ENCODE data around the gene SLC5A11. TPM values are rescaled to one million over a fixed set of nuclear protein-coding genes. Genes with fewer than 3 reads are reported as not detected.

SLC5A11 gene
- not detected for polyA plus RNA-seq (2012; ENCODE audit: insufficient read length, low read depth)

DNA sequence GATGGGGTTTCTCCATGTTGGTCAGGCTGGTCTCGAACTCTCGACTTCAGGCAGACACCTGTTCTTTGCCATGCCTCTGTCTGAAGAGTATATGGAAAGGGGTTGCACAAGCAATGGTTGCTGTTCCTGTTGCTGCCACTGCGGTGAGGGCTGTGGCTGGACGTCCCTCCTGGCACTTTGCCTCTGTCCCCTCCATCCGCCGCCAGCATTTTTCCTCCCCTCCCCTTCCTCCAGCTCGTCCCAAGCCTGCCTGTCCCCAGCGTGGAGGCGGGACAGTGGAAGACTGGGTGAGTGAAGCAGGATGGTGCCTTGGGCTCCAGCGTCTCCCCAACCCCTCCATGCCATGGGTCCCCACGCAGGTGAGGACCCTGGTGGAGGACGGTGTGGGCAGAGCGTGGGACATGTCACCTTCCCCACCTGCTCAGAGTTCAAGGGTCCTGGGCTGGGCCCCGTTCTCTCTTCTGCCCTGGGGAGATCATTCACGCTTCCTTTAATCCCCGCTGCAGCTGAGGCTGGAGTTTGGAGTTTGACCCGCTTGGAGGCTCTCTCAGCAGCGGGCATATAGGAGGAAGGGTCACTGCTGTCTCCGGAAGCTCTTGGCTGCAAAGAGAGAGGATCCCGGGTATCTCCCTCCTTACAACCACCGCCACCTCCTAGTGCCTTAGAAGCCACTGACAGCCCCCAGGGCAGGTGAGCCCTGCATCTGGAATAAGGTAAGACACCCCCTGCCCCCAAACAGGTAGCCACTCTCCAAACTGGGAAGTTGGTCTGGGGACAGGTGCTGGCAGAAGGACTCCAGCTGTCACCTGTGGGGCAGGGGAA, at the start of gene SLC5A11:
Gene SLC5A11, plus strand, starts transcription at position 238 of the 822 bp plus-strand sequence. CDS start 12,681 bp downstream, outside the sequence.
- TF ChIP-seq, protein P1, sequence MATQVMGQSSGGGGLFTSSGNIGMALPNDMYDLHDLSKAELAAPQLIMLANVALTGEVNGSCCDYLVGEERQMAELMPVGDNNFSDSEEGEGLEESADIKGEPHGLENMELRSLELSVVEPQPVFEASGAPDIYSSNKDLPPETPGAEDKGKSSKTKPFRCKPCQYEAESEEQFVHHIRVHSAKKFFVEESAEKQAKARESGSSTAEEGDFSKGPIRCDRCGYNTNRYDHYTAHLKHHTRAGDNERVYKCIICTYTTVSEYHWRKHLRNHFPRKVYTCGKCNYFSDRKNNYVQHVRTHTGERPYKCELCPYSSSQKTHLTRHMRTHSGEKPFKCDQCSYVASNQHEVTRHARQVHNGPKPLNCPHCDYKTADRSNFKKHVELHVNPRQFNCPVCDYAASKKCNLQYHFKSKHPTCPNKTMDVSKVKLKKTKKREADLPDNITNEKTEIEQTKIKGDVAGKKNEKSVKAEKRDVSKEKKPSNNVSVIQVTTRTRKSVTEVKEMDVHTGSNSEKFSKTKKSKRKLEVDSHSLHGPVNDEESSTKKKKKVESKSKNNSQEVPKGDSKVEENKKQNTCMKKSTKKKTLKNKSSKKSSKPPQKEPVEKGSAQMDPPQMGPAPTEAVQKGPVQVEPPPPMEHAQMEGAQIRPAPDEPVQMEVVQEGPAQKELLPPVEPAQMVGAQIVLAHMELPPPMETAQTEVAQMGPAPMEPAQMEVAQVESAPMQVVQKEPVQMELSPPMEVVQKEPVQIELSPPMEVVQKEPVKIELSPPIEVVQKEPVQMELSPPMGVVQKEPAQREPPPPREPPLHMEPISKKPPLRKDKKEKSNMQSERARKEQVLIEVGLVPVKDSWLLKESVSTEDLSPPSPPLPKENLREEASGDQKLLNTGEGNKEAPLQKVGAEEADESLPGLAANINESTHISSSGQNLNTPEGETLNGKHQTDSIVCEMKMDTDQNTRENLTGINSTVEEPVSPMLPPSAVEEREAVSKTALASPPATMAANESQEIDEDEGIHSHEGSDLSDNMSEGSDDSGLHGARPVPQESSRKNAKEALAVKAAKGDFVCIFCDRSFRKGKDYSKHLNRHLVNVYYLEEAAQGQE (IDR thresholded peaks at IDR 0.05; ENCODE audit: insufficient read depth in 1 of 2, low read depth in 2 of 2, low read length in 2 of 2), result no peak
- no peak for TF ChIP-seq POLR2AphosphoS5 (IDR thresholded peaks at IDR 0.05; ENCODE audit: low read depth, low read length)
- no peak for TF ChIP-seq FOXP2 (optimal IDR thresholded peaks at IDR 0.05; ENCODE audit: borderline replicate concordance, extremely low read depth, extremely low read length, insufficient read depth)
- TF ChIP-seq SIN3A (IDR thresholded peaks at IDR 0.05; ENCODE audit: borderline replicate concordance, insufficient read depth, low read length), result no peak

DNA sequence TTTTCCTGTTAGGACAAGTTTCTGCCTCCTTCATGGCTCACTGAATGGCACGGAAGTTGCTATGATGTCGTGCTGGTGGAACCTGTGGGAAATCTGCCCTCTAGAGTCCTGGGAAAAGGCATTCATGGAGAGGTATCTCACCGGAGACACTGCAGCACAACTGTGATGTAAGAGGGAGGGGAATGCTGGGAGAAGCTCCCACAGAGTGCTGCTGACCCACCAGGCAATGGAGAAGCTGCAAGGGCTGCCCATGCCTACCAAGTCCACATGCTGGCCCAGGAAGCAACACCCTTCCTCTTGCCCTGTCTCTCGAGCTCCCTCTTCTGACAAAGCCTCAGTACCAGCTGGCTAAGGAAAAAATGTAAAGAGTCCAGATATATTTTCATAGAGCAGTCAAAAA, 45.2 kb upstream of the SLC5A11 start:
- TF ChIP-seq, protein P1 (IDR thresholded peaks at IDR 0.05; ENCODE audit: insufficient read depth in 1 of 2, low read depth in 2 of 2, low read length in 2 of 2), result no peak
- TF ChIP-seq SIN3A (IDR thresholded peaks at IDR 0.05; ENCODE audit: borderline replicate concordance, insufficient read depth, low read length) (no peak), TAF1 (IDR thresholded peaks at IDR 0.05; ENCODE audit: borderline replicate concordance, insufficient read depth, low read length) (no peak), POLR2AphosphoS5 (IDR thresholded peaks at IDR 0.05; ENCODE audit: low read depth, low read length) (no peak), FOXP2 (optimal IDR thresholded peaks at IDR 0.05; ENCODE audit: borderline replicate concordance, extremely low read depth, extremely low read length, insufficient read depth) (no peak)

DNA sequence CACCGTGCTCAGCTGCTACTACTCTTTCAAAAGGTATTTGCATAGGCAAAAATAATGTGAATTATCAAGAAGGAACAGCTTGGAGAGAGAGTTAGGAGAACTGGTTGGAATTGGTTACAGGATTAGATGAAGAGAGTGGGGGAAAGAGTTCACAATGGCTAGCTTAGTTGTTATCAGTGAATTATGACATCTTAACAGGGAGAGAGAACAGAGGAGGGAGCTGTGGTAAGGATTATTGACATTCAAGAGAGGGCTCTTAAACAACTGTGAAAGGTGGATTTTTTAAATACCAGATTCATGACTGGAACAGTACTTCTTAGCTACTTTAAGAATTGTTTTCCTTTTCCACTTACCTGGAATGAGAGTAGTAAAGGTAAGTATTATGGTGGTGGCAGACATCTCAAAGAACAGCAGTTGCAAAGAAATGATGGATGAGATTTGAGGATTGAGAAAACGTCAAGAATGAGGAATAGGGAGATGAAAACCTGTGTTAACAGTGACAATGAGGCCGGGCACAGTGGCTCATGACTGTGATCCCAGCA, 43.9 kb upstream of the SLC5A11 start:
- TF ChIP-seq FOXP2 (optimal IDR thresholded peaks at IDR 0.05; ENCODE audit: borderline replicate concordance, extremely low read depth, extremely low read length, insufficient read depth) (no peak), TAF1 (IDR thresholded peaks at IDR 0.05; ENCODE audit: borderline replicate concordance, insufficient read depth, low read length) (no peak), SIN3A (IDR thresholded peaks at IDR 0.05; ENCODE audit: borderline replicate concordance, insufficient read depth, low read length) (no peak), POLR2AphosphoS5 (IDR thresholded peaks at IDR 0.05; ENCODE audit: low read depth, low read length) (no peak)
- TF ChIP-seq, protein P1 (IDR thresholded peaks at IDR 0.05; ENCODE audit: insufficient read depth in 1 of 2, low read depth in 2 of 2, low read length in 2 of 2), result no peak

DNA sequence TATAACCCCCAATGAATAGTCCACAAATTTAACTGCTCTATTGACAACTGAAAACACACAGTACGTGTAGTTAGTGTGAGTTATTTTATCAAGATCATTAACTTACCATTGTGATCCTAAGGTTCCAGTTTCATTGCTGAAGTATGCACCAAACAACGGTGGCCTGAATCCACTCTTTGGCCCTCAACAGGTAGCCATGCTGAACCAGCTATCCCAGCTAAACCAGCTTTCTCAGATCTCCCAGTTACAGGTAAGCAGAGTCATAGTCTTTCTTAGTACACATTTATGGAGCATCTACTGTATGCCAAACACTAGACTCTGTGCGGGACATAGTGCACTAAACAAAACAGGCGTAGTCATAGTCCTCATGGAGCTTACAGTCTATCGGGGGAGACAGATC, 40.3 kb upstream of the SLC5A11 start:
- TF ChIP-seq SIN3A (IDR thresholded peaks at IDR 0.05; ENCODE audit: borderline replicate concordance, insufficient read depth, low read length), result no peak
- TF ChIP-seq TAF1 (IDR thresholded peaks at IDR 0.05; ENCODE audit: borderline replicate concordance, insufficient read depth, low read length), result no peak
- TF ChIP-seq FOXP2 (optimal IDR thresholded peaks at IDR 0.05; ENCODE audit: borderline replicate concordance, extremely low read depth, extremely low read length, insufficient read depth), result no peak
- no peak for TF ChIP-seq POLR2AphosphoS5 (IDR thresholded peaks at IDR 0.05; ENCODE audit: low read depth, low read length)
- TF ChIP-seq, protein P1 (IDR thresholded peaks at IDR 0.05; ENCODE audit: insufficient read depth in 1 of 2, low read depth in 2 of 2, low read length in 2 of 2), result no peak

All from PFSK-1 (cell line).